Stimulated activated naive CD4-positive, alpha-beta T cell (primary cell): ENCODE results near the gene VSTM4.

Experiments
- DNase-seq, 6 experiments: peaks; one replicate each; lab custom pipeline; 2025; lab: John Stamatoyannopoulos, UW

The VSTM4 gene

GRCh38 chr10:49116509-49117375 lies 1.4 kb upstream of the VSTM4 start:
- DNase-seq: no peak

DNA sequence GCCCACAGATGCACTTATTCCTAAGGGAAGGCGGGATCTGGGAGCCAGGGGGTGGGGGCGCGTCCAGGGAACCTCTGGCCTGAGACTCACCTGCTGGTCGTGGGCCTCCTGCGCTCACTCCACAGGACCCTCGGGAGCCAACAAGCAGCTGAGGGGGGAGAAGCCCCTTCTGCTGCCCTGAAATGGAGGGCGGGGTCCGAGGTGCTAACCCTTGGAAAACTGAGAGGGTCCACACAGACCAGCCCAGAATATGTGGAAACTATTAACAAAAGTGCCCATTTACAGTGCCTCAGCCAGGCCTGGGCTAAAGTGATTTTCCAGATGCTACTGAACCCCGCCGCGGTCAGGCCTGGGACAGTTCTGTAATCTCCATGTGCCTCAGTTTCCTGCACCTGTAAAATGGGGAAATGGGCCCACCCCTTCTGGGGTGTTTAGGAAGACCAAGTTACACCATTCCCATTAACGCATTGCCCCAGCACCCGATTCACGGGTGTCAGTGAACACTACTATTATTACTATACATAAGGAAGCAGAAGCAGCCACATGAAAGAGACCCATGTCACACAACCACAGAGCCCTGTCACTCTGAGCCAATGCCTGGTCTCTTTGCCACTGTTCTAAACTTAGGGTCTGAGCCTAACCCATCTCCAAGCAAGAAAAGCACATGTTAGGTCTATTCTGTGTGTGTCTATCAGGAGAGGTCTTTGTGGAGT lies 630 bp upstream of the VSTM4 start:
- DNase-seq: no peak

DNA sequence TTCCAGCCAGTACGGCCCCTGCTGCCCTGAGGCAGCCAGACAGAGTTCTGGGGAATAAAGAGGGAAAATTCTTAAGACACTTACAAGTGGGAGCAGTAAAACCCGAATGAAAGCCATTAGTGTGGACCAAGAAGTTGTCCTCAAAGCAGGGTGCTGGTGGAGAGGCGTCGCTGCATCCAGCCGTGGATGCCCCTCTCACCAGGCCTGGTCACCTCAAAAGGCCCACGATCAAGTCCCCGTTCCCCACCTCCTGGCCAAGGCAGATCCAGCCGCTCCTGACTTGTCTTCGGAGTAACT lies 656 bp downstream of the VSTM4 start:
- DNase-seq: no peak

GRCh38 chr10:49113741-49114141 lies 1.6 kb downstream of the VSTM4 start:
- no peak for DNase-seq

DNA sequence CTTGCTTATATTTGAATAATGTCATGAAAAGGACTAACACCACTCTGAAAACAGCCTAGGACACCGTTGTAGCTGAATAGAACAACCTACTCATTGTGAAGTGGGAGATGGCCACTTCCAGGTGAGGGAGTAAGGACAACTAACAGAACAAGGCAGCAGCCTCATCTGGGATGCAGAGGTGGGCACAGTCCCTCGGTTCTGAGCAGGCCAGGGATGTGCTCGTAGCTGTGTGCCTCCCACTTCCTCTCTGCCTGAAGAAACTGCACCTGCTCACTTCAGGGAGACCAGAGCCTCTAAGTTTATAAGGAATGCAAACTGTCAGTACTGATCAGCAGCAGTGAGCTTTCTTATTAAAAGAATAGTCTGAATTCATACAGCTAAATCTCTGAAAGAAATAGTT lies 2.5 kb downstream of the VSTM4 start:
- DNase-seq: no peak

GRCh38 chr10:49112098-49112497 lies 3.2 kb downstream of the VSTM4 start:
- DNase-seq: no peak

DNA sequence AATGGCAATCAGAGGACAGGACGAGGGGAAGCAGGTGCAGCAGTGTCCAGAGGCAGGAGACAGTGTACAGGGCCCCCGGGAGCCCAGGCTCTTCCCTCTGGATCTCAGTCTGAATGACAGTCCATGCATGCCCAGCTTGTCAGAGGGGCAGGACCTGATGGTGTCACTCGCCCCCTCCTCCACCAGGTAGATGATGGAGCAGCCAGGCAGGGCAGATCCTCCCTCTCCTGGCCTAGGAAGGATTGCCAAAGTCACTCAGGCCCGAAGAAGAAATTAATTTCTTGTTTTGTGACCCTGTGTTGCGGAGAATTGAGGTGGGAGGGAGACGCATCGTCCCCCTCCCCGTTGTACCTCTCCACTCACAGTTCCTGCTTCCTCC lies 4.0 kb downstream of the VSTM4 start:
- no peak for DNase-seq

GRCh38 chr10:49110684-49111319 lies 4.5 kb downstream of the VSTM4 start:
- no peak for DNase-seq

- no peak for DNase-seq
Observed at GRCh38 chr10:49109669-49110340, 5.5 kb downstream of the VSTM4 start.

GRCh38 chr10:49108656-49109055 lies 6.7 kb downstream of the VSTM4 start:
- no peak for DNase-seq

DNA sequence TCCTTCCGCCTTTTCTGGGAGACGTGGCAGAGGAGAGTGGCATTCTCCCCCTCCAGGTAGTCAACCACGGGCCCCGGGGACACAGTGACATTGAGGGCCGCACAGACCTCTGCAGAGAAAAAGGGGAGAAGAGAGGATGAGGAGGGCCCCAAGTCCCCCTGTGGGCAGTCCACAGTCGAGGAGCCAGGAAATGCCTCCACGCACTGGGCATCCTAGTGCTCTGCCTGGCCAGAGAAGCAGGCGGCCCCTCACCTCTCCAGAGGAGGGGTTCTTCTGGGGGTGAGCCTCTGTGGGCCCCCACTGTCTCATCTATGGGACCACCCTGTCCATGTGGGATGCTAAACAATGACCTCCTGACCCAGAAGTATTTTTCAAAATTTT lies 7.4 kb downstream of the VSTM4 start:
- DNase-seq: no peak

DNA sequence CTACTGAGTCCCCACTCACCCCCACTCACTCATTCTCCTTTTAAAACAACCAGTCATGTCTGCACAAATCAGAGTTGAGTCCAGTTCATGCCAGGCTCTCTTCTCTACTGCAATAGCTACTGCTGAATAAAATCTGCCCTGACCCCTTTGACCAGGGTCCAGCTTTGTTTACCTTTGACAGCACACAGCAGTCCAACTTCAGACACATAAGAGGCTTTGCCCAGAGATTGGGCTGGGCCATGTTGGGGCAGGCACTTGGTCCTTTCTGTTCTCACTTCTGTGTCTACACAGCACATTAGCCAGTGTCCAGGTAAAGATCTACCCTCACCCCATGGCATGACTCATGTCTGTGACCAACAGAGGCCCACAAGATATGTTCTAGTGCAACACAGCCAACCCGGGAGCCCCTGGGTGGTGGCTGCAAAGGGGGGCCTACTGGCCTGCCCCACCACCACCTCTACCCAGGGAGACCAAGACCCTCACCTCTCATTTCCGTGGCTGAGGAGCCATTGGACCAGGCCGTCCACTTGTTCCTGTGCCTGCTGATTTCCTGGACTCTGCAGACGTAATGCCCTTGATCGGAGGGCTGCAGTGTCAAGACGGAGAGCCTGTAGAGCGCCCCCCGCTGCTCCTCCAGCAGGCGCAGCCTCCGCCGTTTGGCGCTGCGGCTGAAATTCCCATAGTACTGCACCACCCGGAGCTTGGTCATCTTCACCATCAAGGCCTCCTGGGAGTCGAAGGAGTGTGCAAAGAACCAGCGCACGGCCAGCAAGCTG lies 8.0 kb downstream of the VSTM4 start:
- DNase-seq: no peak

DNA sequence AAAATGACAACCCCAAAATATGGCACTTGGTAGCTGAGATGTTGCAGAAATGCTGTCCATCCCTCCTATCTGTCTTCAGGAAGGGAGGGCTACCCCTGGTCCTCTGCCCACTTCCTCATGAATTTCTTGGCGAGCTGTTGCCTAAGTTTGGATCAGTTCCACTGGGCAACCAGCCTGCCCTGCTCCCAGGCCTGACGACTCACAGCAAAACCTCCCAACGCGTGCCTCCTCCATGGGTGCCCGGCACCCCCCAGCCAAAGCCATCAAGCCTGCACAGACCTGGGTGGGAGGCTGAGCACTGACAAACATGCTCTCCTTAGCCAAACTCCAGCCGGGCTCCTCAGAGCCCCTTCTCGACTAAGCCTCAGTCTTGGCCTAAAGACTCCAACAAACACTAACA lies 8.9 kb downstream of the VSTM4 start:
- DNase-seq: no peak

DNA sequence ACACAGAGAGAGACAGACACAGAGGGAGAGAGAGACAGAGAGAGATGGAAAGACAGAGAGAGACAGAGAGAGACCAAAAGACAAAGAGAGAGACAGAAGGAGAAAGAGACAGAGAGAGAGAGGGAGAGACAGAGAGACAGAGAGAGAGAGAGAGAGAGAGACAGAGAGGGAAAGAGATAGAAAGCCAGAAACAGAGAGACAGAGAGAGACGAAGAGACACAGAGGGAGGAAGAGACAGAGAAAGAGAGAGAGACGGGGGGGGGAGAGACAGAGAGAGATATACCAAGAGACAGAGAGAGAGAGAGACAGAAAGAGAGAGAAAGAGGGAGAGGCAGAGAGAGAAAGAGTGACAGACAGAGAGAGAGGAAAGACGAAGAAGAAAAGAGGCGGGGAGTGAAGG lies 10.2 kb downstream of the VSTM4 start:
- no peak for DNase-seq

DNA sequence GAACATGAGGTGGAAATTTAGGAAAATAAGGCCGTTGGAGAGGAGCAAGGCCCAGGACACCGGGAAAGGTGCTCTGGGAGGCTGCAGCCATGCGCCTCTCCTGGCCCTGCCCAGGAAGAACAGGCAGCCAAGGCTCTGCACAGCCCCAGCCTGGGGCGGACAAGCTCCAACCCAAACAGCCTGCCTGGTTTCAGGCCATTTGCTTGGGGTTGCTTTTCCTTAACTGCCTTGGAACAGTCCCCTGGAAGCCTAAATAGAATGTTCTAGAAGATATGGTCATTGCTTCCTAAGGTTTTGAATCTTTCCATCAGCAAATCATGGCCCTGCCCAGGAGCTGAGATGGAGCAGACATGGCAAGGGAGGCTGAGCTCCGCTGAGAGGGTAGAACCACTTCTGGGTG lies 11.0 kb downstream of the VSTM4 start:
- DNase-seq: no peak

GRCh38 chr10:49103761-49104160 lies 11.6 kb downstream of the VSTM4 start:
- no peak for DNase-seq

DNA sequence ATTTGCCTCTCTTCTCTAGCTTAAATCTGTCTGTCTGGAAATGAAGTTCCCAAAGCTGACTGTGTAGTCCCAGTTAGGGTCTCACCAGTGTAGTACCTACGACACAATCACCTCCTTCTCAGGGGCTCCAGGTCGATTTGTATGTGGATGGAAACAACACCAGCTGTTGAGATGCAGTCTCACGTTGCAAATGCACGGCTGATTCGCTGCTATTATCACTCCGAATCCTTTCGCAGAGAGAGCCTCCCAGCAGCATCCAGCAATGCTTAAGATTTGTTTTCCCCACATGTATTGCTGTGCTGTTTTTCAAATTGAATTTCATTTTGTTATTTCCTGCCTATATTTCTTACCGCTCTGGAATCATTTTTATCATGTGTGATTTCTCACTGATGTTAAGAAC lies 16.3 kb downstream of the VSTM4 start:
- DNase-seq: no peak

- DNase-seq: no peak
Observed at GRCh38 chr10:49096890-49097445, 18.4 kb downstream of the VSTM4 start.

DNA sequence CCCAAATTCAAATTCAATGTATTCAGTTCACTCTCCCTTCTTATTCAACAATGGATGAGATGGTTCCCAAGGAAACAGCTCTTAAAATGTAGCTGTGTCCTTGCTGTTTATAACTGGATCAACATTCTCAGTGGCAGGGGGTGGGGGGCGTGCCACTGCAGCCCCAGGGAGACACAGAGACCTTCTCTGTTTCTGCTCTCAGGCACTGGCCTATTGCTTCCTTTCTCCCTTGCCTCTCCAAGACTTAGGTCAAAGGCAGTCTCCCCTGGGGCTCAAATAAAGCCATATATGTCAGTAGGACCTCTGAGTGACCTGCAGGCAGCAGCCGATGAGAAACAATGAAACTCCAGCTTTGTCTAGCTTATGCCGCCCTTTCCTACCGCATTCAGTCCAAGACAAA lies 20.7 kb downstream of the VSTM4 start:
- DNase-seq: no peak

DNA sequence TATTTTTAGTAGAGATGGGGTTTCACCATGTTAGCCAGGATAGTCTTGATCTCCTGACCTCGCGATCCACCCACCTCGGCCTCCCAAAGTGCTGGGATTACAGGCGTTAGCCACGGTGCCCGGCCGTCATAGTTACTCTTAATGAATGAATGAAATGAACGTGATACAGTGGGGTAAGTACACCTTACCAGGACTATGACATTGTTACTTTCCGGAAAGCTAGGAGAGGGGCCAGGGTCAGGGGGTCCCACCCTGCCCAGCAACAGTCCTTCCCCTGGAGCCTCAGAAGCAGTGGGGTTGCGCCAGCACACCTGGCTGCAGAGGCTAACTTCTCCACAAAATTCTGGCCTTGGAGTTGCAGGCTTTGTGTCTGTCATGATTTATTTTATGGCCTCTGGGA lies 21.4 kb downstream of the VSTM4 start:
- DNase-seq: no peak

DNA sequence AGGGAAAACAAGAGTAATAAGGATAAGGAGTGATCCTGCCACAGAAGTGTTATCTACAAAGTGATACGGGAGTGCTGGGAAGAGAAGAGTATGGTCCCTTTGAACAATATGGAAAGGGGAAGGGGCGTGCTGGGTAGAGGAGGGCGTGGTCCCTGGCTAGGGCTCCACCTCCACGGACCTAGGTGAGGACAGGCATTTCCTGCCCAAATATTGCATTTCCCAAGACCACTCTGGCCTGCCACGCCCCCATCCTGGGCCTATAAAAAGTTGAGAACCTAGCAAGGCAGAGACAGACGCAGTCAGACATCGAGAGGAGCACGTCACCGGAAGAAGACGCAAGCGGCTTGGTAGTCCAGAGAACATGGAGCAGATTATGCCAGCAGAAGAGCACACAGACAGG lies 22.8 kb downstream of the VSTM4 start:
- no peak for DNase-seq
